DOHH2 (cell line): ENCODE results near the gene CPT1A.

Source experiments
- H3F3A ChIP-seq: fragments of 200-600 bp; sonication (generic), shearing (Covaris generic); 2 replicates; pipeline ENCODE4 v1.6.0; 2016; ENCODE audit warnings: antibody characterized with exemption, mild to moderate bottlenecking; ENCODE audit not compliant: control insufficient read depth, insufficient read depth
- H3K27ac ChIP-seq: fragments of 200-600 bp; sonication (generic); 2 replicates; pipeline ENCODE4 v1.5.1; 2014; ENCODE audit warnings: low read depth, mild to moderate bottlenecking, low read length, moderate library complexity
- H3K27me3 ChIP-seq: fragments of 200-600 bp; sonication (generic); 2 replicates; pipeline ENCODE4 v1.6.1; 2014; ENCODE audit warnings: mild to moderate bottlenecking, low read length, mixed read lengths; ENCODE audit not compliant: control insufficient read depth
- H3K36me3 ChIP-seq: fragments of 200-600 bp; sonication (generic); 2 replicates; pipeline ENCODE4 v1.6.1; 2014; ENCODE audit warnings: mild to moderate bottlenecking, low read length, moderate library complexity, mixed read lengths; ENCODE audit not compliant: control insufficient read depth
- H3K4me1 ChIP-seq: fragments of 200-600 bp; sonication (generic); 2 replicates; pipeline ENCODE4 v1.6.1; 2014; ENCODE audit warnings: mild to moderate bottlenecking, low read length, mixed read lengths; ENCODE audit not compliant: control insufficient read depth
- H3K4me2 ChIP-seq: fragments of 200-600 bp; sonication (generic); 2 replicates; pipeline ENCODE4 v1.6.0; 2014; ENCODE audit warnings: mild to moderate bottlenecking, low read length, moderate library complexity
- H3K4me3 ChIP-seq: fragments of 200-600 bp; sonication (generic); 2 replicates; pipeline ENCODE4 v1.5.1; 2014; ENCODE audit warnings: mild to moderate bottlenecking, low read length, mixed read lengths
- H3K79me2 ChIP-seq: fragments of 200-600 bp; sonication (generic); 2 replicates; pipeline ENCODE4 v1.6.1; 2014; ENCODE audit warnings: mild to moderate bottlenecking, low read length, mixed read lengths; ENCODE audit not compliant: control insufficient read depth
- H3K9me2 ChIP-seq: fragments of 200-600 bp; sonication (generic); replicated peaks from 2 replicates; pipeline ENCODE4 v1.6.1; 2014; ENCODE audit warnings: mild to moderate bottlenecking, low read length, mixed read lengths; ENCODE audit not compliant: control insufficient read depth
- H3K9me3 ChIP-seq: fragments of 200-600 bp; sonication (generic); 2 replicates; pipeline ENCODE4 v1.6.1; 2014; ENCODE audit warnings: antibody characterized with exemption, low read length, mixed read lengths; ENCODE audit not compliant: control insufficient read depth, insufficient read depth
- H4K20me1 ChIP-seq: fragments of 200-600 bp; sonication (generic); 2 replicates; pipeline ENCODE4 v1.6.0; 2014; ENCODE audit warnings: low read depth, mild to moderate bottlenecking, antibody characterized with exemption, low read length, moderate library complexity; ENCODE audit not compliant: control insufficient read depth, insufficient read depth
- CTCF ChIP-seq: fragments of 200-600 bp; sonication (generic); IDR thresholded peaks from one replicate; pipeline ENCODE4 v1.5.1; 2014; ENCODE audit warnings: antibody characterized with exemption, mild to moderate bottlenecking, low read depth, low read length; ENCODE audit not compliant: poor library complexity, severe bottlenecking
- EZH2phosphoT487 ChIP-seq: fragments of 200-600 bp; sonication (generic); IDR thresholded peaks from 2 replicates; pipeline ENCODE4 v1.6.1; 2017; ENCODE audit warnings: borderline replicate concordance, mild to moderate bottlenecking, antibody characterized with exemption, low read length, moderate library complexity, mixed read lengths

The CPT1A gene

GRCh38 chr11:68810164-68810563, 31.6 kb downstream of the CPT1A start:
- TF ChIP-seq CTCF (no peak), EZH2phosphoT487 (no peak)
- Histone ChIP-seq H3K4me3 (no peak overlapping the region), H3K4me1 (peaks cover 5% of the 10 kb centered on the region; the same call in 1 of the 2 replicates), H3K27me3 (0 out of 2 replicates have a peak, but pooled peaks cover 3% of the 10 kb centered on the region), H3K4me2 (no peak overlapping the region), H3F3A (no peaks in the 10 kb centered on the region), H3K36me3 (no peaks in the 10 kb centered on the region), H3K27ac (no peak overlapping the region), H3K79me2 (no peaks in the 10 kb centered on the region), H3K9me3 (no peaks in the 10 kb centered on the region), H3K9me2 (no peaks in the 10 kb centered on the region), H4K20me1 (no peaks in the 10 kb centered on the region)

DNA sequence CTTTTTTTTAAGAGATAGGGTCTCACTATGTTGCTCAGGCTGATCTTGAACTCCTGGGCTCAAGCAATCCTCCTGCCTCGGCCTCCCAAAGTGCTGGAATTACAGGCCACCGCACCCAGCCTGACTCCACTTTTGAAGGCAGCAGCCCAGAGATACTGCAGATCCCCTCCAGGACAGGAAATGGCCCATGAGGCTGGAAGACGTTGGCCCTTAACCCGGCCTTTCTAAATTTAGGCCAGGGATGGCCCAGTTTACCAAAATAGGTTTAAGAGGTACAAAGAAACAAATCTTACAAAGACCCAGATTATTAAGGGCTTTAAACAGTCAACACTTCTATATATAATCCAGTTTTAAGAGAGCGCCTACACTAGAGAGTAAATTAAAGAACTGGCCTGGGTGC, 32.2 kb downstream of the CPT1A start:
- H3K36me3 ChIP-seq: no peaks in the 10 kb centered on the region
- no peaks in the 10 kb centered on the region for H3K9me2 ChIP-seq
- H3K9me3 ChIP-seq: no peaks in the 10 kb centered on the region
- H3K79me2 ChIP-seq: no peaks in the 10 kb centered on the region
- H3K27ac ChIP-seq: no peak overlapping the region
- H3F3A ChIP-seq: no peaks in the 10 kb centered on the region
- no peak overlapping the region for H3K4me2 ChIP-seq
- no peaks in the 10 kb centered on the region for H4K20me1 ChIP-seq
- H3K4me3 ChIP-seq: no peak overlapping the region
- no peak for TF ChIP-seq EZH2phosphoT487
- no peak for TF ChIP-seq CTCF
- H3K27me3 ChIP-seq: 0 out of 2 replicates have a peak, but pooled peaks cover 3% of the 10 kb centered on the region
- H3K4me1 ChIP-seq: peaks cover 5% of the 10 kb centered on the region; the same call in 1 of the 2 replicates

GRCh38 chr11:68808787-68809186, 32.9 kb downstream of the CPT1A start:
- 0 out of 2 replicates have a peak, but pooled peaks cover 2% of the 10 kb centered on the region for H3K27me3 ChIP-seq
- no peak overlapping the region for H3K4me3 ChIP-seq
- H3K4me2 ChIP-seq: no peak overlapping the region
- H3K79me2 ChIP-seq: no peaks in the 10 kb centered on the region
- H3K9me3 ChIP-seq: no peaks in the 10 kb centered on the region
- no peaks in the 10 kb centered on the region for H3F3A ChIP-seq
- peaks cover 3% of the 10 kb centered on the region; the same call in 1 of the 2 replicates for H3K4me1 ChIP-seq
- H3K9me2 ChIP-seq: no peaks in the 10 kb centered on the region
- H3K27ac ChIP-seq: no peak overlapping the region
- no peaks in the 10 kb centered on the region for H3K36me3 ChIP-seq
- TF ChIP-seq CTCF: no peak
- TF ChIP-seq EZH2phosphoT487: no peak
- H4K20me1 ChIP-seq: no peaks in the 10 kb centered on the region
